SU-DHL-6 (cell line): Measurements from ENCODE around the gene ZNF821.

Experiments used
- EZH2phosphoT487 ChIP-seq: fragments of 200-600 bp; sonication (generic), shearing (Covaris generic); conservative IDR thresholded peaks from 2 replicates; pipeline ENCODE4 v1.6.1; 2018; ENCODE audit warnings: mild to moderate bottlenecking, antibody characterized with exemption, low read length, moderate library complexity, mixed read lengths
- TF ChIP-seq, protein P1 (sequence below): fragments of 200-600 bp; sonication (generic); IDR thresholded peaks from one replicate; pipeline ENCODE4 v1.5.1; 2017; ENCODE audit warnings: antibody characterized with exemption, mild to moderate bottlenecking, low read length, moderate library complexity; ENCODE audit not compliant: insufficient read depth, poor library complexity, severe bottlenecking

DNA sequence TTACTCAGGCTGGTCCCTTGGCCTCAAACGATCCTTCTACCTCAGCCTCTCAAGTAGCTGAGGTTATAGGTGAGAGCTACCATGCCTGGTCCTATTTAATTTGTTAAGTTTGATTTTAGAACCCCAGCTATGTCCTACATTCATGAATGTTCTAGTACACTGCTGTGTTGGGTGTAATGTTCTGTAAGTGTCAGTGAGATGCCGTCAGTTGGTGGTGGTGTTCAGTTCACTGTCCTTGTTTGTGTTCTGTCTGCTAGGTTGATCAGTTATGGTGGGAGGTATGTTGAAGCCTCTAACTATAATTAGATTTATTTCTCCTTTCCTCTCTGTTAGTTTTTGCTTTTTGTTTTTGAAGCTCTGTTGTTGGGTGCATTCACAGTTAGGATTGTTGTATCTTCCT lies 19.6 kb upstream of the ZNF821 start:
- TF ChIP-seq, protein P1, sequence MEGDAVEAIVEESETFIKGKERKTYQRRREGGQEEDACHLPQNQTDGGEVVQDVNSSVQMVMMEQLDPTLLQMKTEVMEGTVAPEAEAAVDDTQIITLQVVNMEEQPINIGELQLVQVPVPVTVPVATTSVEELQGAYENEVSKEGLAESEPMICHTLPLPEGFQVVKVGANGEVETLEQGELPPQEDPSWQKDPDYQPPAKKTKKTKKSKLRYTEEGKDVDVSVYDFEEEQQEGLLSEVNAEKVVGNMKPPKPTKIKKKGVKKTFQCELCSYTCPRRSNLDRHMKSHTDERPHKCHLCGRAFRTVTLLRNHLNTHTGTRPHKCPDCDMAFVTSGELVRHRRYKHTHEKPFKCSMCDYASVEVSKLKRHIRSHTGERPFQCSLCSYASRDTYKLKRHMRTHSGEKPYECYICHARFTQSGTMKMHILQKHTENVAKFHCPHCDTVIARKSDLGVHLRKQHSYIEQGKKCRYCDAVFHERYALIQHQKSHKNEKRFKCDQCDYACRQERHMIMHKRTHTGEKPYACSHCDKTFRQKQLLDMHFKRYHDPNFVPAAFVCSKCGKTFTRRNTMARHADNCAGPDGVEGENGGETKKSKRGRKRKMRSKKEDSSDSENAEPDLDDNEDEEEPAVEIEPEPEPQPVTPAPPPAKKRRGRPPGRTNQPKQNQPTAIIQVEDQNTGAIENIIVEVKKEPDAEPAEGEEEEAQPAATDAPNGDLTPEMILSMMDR, result no peak
- TF ChIP-seq EZH2phosphoT487, result no peak
